GM18909 (cell line): ENCODE measurements around the gene COMMD3.
A peak's percentile ranks its signal among the peaks of the same experiment; 100 is the strongest.

Experiments
- ATAC-seq: cut with Tn5 transposase; IDR thresholded peaks from one replicate; pipeline ENCODE4 v1.9.1; 2021; ENCODE audit warnings: mild to moderate bottlenecking; ENCODE audit not compliant: unreplicated experiment, poor library complexity

The COMMD3 gene

GRCh38 chr10:22319547-22319979 is 3.4 kb downstream of the COMMD3 start:
- no peak for ATAC-seq

- no peak for ATAC-seq
Measured at GRCh38 chr10:22319980-22320558, 3.9 kb downstream of the COMMD3 start.

- peak; percentile 26 for ATAC-seq
Measured at GRCh38 chr10:22320591-22321155, 4.5 kb downstream of the COMMD3 start, which contains the start of gene BMI1. Gene BMI1, plus strand, starts transcription at chr10:22321099. Its CDS starts 5,351 bp downstream, at chr10:22326450.

- ATAC-seq = no peak
Measured at GRCh38 chr10:22321156-22321923, 5.2 kb downstream of the COMMD3 start.

- ATAC-seq = no peak
Measured at GRCh38 chr10:22321924-22322640, 5.9 kb downstream of the COMMD3 start.

- no peak for ATAC-seq
Measured at GRCh38 chr10:22322641-22323160, 6.5 kb downstream of the COMMD3 start.

GRCh38 chr10:22323538-22324305 is 7.5 kb downstream of the COMMD3 start:
- ATAC-seq = no peak

GRCh38 chr10:22324413-22324812 is 8.2 kb downstream of the COMMD3 start:
- no peak for ATAC-seq

GRCh38 chr10:22324893-22325271 is 8.7 kb downstream of the COMMD3 start:
- no peak for ATAC-seq

GRCh38 chr10:22325272-22326144 is 9.3 kb downstream of the COMMD3 start:
- ATAC-seq = peak; percentile 56

GRCh38 chr10:22326145-22326702 is 10.0 kb downstream of the COMMD3 start:
- no peak for ATAC-seq

- ATAC-seq = no peak
Measured at GRCh38 chr10:22329150-22329549, 13.0 kb downstream of the COMMD3 start.

GRCh38 chr10:22332116-22332692 is 16.0 kb downstream of the COMMD3 start:
- no peak for ATAC-seq

GRCh38 chr10:22333167-22333974 is 17.2 kb downstream of the COMMD3 start:
- ATAC-seq = no peak

- no peak for ATAC-seq
Measured at GRCh38 chr10:22333975-22334282, 17.7 kb downstream of the COMMD3 start.

GRCh38 chr10:22334414-22335172 is 18.4 kb downstream of the COMMD3 start:
- ATAC-seq = no peak
